HCT116 (cell line): ENCODE results near the gene SEMA6A. TPM values are rescaled to one million over a fixed set of nuclear protein-coding genes. Genes with fewer than 3 reads are reported as not detected.

Source experiments
- ATAC-seq: fragments of 200-7000 bp; cut with Tn5 transposase; 2 replicates; pipeline ENCODE4 v1.9.1; 2020; ENCODE audit warnings: mild to moderate bottlenecking, moderate library complexity
- BruUV-seq: library from RNA; stranded (reverse); fragments of 400-500 nt; replicated peaks from 2 replicates; lab custom pipeline; 2021; lab: Mats Ljungman, UMichigan
- CTCF ChIA-PET: fragments of 300-600 bp; sonication (Branson Sonifier 250); formaldehyde crosslinking; loops from one replicate; lab custom pipeline; 2021; ENCODE audit warnings: antibody characterized with exemption; lab: Charles Lee
- POLR2A ChIA-PET: fragments of 300-600, 350-600 bp; sonication (Branson Sonifier 250); formaldehyde crosslinking; loops from one replicate; lab custom pipeline; 2021; ENCODE audit warnings: antibody characterized with exemption; lab: Charles Lee
- RAD21 ChIA-PET, 2 experiments: fragments of 300-600 bp; sonication (Branson Sonifier 250); formaldehyde crosslinking; loops; one replicate each; lab custom pipeline; 2023; ENCODE audit warnings: low total read pairs in 2 of 2; ENCODE audit not compliant: uncharacterized antibody in 2 of 2, unreplicated experiment in 2 of 2, low non-redundant PET in 1 of 2; lab: Charles Lee
- DNase-seq: peaks from one replicate; pipeline ENCODE4 v3.0.0-alpha.2; 2010; ENCODE audit warnings: low read depth, low spot score
- H2AFZ ChIP-seq: fragments of 200-600 bp; shearing (Covaris generic), sonication (generic); 2 replicates; pipeline ENCODE4 v1.6.1; 2017; ENCODE audit warnings: low read depth, mixed run types, mixed read lengths, antibody characterized with exemption, low read length; ENCODE audit not compliant: poor library complexity, severe bottlenecking
- H3K27ac ChIP-seq: 2 replicates; pipeline ENCODE4 v1.5.1; 2012; ENCODE audit warnings: low read depth, low read length
- H3K27me3 ChIP-seq: fragments of 200-600 bp; sonication (generic); 2 replicates; pipeline ENCODE4 v1.6.1; 2016; ENCODE audit warnings: mixed run types, low read length, mixed read lengths; ENCODE audit not compliant: insufficient read depth
- H3K36me3 ChIP-seq, 2 experiments: fragments of 200-500 bp in 1 of 2; fragments of 200-600 bp in 1 of 2; sonication (Bioruptor generic) in 1 of 2; sonication (generic) in 1 of 2; 2 replicates each; pipeline versions ENCODE4 v1.5.1 to v1.6.1; 2014 to 2016; ENCODE audit warnings: low read length in 2 of 2, inconsistent platforms in 1 of 2, mixed read lengths in 1 of 2, mixed run types in 1 of 2; ENCODE audit not compliant: insufficient read depth in 2 of 2, control insufficient read depth in 1 of 2
- H3K4me1 ChIP-seq, 2 experiments: fragments of 200-600 bp in 1 of 2; sonication (generic) in 1 of 2; 2 replicates each; pipeline versions ENCODE4 v1.5.1 to v1.6.1; 2012 to 2017; ENCODE audit warnings: low read length in 2 of 2, inconsistent platforms in 1 of 2, mild to moderate bottlenecking in 1 of 2, mixed read lengths in 1 of 2, mixed run types in 1 of 2, moderate library complexity in 1 of 2; ENCODE audit not compliant: insufficient read depth in 2 of 2, control insufficient read depth in 1 of 2
- H3K4me2 ChIP-seq: fragments of 200-600 bp; sonication (generic); 2 replicates; pipeline ENCODE4 v1.6.1; 2017; ENCODE audit warnings: mixed run types, low read length, mixed read lengths
- H3K4me3 ChIP-seq, 2 experiments: fragments of 200-600 bp in 1 of 2; sonication (generic) in 1 of 2; replicated peaks in 1 of 2; 2 replicates each; pipeline ENCODE4 v1.5.1; 2011 to 2016; ENCODE audit warnings: low read length in 2 of 2, control low read depth in 1 of 2, low read depth in 1 of 2, mild to moderate bottlenecking in 1 of 2, mixed read lengths in 1 of 2, mixed run types in 1 of 2
- H3K79me2 ChIP-seq: fragments of 200-600 bp; sonication (generic); 2 replicates; pipeline ENCODE4 v1.6.1; 2017; ENCODE audit warnings: mild to moderate bottlenecking, mixed run types, low read length, moderate library complexity, mixed read lengths; ENCODE audit not compliant: insufficient read depth
- H3K9ac ChIP-seq: fragments of 200-600 bp; sonication (generic); 2 replicates; pipeline ENCODE4 v1.6.1; 2016; ENCODE audit warnings: low read length, mixed read lengths
- H3K9me2 ChIP-seq: fragments of 200-600 bp; sonication (generic), shearing (Covaris generic); 2 replicates; pipeline ENCODE4 v1.6.1; 2017; ENCODE audit warnings: mixed run types, mild to moderate bottlenecking, moderate library complexity; ENCODE audit not compliant: insufficient read depth
- H3K9me3 ChIP-seq, 2 experiments: fragments of 200-500 bp in 1 of 2; fragments of 200-600 bp in 1 of 2; sonication (Bioruptor generic) in 1 of 2; sonication (generic) in 1 of 2; 2 replicates each; pipeline ENCODE4 v1.6.1; 2014 to 2017; ENCODE audit warnings: low read length in 2 of 2, mixed read lengths in 2 of 2, inconsistent platforms in 1 of 2, low read depth in 1 of 2, mild to moderate bottlenecking in 1 of 2, mixed run types in 1 of 2, moderate library complexity in 1 of 2; ENCODE audit not compliant: control insufficient read depth in 1 of 2, insufficient read depth in 1 of 2
- H4K20me1 ChIP-seq: fragments of 200-600 bp; sonication (generic), shearing (Covaris generic); 2 replicates; pipeline ENCODE4 v1.6.1; 2017; ENCODE audit warnings: mixed run types, mild to moderate bottlenecking, moderate library complexity; ENCODE audit not compliant: insufficient read depth
- EZH2phosphoT487 ChIP-seq: fragments of 200-600 bp; IDR thresholded peaks from 2 replicates; pipeline ENCODE4 v1.6.1; 2018; ENCODE audit warnings: antibody characterized with exemption, borderline replicate concordance
- FOSL1 ChIP-seq: IDR thresholded peaks from 2 replicates; pipeline ENCODE4 v1.6.1; 2012; ENCODE audit warnings: low read depth
- JUND ChIP-seq: IDR thresholded peaks from 2 replicates; pipeline ENCODE4 v1.6.1; 2012
- POLR2A ChIP-seq: IDR thresholded peaks from 2 replicates; pipeline ENCODE4 v1.7.0; 2011; ENCODE audit warnings: borderline replicate concordance; ENCODE audit not compliant: insufficient read depth, insufficient read length; ENCODE audit errors: extremely low read depth
- SP1 ChIP-seq: IDR thresholded peaks from 2 replicates; pipeline ENCODE4 v1.6.1; 2012; ENCODE audit warnings: low read depth
- ZNF274 ChIP-seq: fragments of 200-500 bp; sonication (Bioruptor generic); IDR thresholded peaks from 2 replicates; pipeline ENCODE4 v1.6.1; 2014; ENCODE audit warnings: mild to moderate bottlenecking, low read depth, low read length, inconsistent platforms
- intact Hi-C: fragments of 100-400 bp; cut with micrococcal nuclease; formaldehyde crosslinking; loops from 2 replicates; pipeline ENCODE4 v1.10.0; 2022
- total RNA-seq: library from RNA; stranded (reverse); gene quantifications from one replicate; pipeline ENCODE4 v1.2.1, GENCODE V29; 2021; ENCODE audit not compliant: unreplicated experiment
- TF ChIP-seq, protein P1 (sequence below): IDR thresholded peaks from 2 replicates; pipeline ENCODE4 v1.6.1; 2011; ENCODE audit warnings: mild to moderate bottlenecking, low read length, moderate library complexity; ENCODE audit not compliant: insufficient replicate concordance; ENCODE audit errors: extremely low read depth
- TF ChIP-seq, protein P2 (sequence below): IDR thresholded peaks from 2 replicates; pipeline ENCODE4 v1.6.1; 2012; ENCODE audit warnings: low read depth

Gene SEMA6A
- total RNA-seq, 1 experiment from 2014 or later = 6.7 TPM

DNA sequence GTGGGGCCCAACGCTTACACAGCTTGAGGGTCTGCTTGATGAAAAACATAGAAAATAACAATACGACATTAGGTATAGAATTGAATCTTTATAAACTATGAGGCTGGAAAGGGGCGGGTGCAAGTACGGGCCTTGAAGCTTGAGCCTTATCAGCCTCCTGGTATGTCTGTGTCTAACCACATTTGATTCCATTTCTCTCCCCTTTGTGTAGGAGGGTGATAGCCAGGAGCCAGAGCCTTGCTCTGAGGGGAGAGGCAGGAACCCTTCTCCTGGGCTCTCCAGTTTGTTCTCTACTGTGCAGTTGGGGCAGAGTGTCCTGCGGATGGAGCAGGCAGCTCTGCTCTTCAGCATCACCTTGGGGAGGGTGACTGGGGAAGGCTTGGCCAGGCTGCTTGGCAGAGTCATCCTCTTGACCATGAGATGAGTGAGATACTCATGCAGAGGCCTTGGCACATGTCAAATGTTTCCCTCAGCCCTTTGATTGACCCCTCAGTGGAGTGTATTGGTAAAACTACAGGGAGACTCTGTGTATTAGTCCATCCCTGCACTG lies 153.5 kb downstream of the SEMA6A start:
- Histone ChIP-seq H3K4me1 (no peaks in the 10 kb centered on the region), H3K9me3 (no peaks in the 10 kb centered on the region), H3K36me3 (no peaks in the 10 kb centered on the region), H3K9ac (no peak overlapping the region), H2AFZ (no peak overlapping the region), H4K20me1 (no peaks in the 10 kb centered on the region), H3K4me2 (no peak overlapping the region), H3K4me3 (no peak overlapping the region), H3K27me3 (no peaks in the 10 kb centered on the region), H3K9me2 (no peaks in the 10 kb centered on the region), H3K27ac (no peak overlapping the region), H3K79me2 (no peaks in the 10 kb centered on the region)
- TF ChIP-seq EZH2phosphoT487 = no peak
- TF ChIP-seq ZNF274 = no peak
- no peak for TF ChIP-seq JUND
- TF ChIP-seq, protein P1, sequence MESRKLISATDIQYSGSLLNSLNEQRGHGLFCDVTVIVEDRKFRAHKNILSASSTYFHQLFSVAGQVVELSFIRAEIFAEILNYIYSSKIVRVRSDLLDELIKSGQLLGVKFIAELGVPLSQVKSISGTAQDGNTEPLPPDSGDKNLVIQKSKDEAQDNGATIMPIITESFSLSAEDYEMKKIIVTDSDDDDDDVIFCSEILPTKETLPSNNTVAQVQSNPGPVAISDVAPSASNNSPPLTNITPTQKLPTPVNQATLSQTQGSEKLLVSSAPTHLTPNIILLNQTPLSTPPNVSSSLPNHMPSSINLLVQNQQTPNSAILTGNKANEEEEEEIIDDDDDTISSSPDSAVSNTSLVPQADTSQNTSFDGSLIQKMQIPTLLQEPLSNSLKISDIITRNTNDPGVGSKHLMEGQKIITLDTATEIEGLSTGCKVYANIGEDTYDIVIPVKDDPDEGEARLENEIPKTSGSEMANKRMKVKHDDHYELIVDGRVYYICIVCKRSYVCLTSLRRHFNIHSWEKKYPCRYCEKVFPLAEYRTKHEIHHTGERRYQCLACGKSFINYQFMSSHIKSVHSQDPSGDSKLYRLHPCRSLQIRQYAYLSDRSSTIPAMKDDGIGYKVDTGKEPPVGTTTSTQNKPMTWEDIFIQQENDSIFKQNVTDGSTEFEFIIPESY = no peak
- TF ChIP-seq FOSL1 = no peak
- no peak for TF ChIP-seq POLR2A
- TF ChIP-seq, protein P2, sequence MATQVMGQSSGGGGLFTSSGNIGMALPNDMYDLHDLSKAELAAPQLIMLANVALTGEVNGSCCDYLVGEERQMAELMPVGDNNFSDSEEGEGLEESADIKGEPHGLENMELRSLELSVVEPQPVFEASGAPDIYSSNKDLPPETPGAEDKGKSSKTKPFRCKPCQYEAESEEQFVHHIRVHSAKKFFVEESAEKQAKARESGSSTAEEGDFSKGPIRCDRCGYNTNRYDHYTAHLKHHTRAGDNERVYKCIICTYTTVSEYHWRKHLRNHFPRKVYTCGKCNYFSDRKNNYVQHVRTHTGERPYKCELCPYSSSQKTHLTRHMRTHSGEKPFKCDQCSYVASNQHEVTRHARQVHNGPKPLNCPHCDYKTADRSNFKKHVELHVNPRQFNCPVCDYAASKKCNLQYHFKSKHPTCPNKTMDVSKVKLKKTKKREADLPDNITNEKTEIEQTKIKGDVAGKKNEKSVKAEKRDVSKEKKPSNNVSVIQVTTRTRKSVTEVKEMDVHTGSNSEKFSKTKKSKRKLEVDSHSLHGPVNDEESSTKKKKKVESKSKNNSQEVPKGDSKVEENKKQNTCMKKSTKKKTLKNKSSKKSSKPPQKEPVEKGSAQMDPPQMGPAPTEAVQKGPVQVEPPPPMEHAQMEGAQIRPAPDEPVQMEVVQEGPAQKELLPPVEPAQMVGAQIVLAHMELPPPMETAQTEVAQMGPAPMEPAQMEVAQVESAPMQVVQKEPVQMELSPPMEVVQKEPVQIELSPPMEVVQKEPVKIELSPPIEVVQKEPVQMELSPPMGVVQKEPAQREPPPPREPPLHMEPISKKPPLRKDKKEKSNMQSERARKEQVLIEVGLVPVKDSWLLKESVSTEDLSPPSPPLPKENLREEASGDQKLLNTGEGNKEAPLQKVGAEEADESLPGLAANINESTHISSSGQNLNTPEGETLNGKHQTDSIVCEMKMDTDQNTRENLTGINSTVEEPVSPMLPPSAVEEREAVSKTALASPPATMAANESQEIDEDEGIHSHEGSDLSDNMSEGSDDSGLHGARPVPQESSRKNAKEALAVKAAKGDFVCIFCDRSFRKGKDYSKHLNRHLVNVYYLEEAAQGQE = no peak
- no peak for TF ChIP-seq SP1
- ChIA-PET CTCF (no interaction called here), POLR2A (no interaction called here), RAD21 (no interaction called here)
- intact Hi-C loops = no loop called here
- no peak for ATAC-seq
- BruUV-seq = no TSS peak
- DNase-seq = no peak
